ENCODE data around the gene ROR2.
A peak's percentile ranks its signal among the peaks of the same experiment; 100 is the strongest.

ROR2 gene

DNA sequence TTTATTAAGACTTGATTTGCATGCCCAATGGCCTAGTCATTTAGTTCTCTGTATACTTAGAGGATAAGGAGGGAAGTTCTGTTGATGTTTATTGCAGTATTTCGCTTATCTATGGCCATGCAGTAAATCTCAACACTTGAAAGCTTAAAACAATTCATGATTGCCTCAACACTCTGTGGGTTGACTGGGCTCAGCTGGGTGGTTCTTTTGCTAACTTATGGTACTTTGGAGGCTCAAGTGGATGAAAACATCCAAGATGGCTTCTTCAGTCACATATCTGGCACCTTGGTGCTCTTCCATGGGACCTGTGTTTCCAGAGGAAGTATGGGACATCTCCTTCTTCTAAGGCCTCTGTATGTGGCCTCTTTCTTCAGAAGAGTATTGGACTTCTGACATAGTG is 10.3 kb upstream of the ROR2 start:
- Mint-ChIP-seq H3K4me1 (ENCODE audit: low read depth) (no peaks in the 10 kb centered on the region), H3K9me3 (ENCODE audit: low read depth) (peaks cover 3% of the 10 kb centered on the region), H3K27me3 (peaks cover 3% of the 10 kb centered on the region), H3K27ac (no peak overlapping the region), H3K36me3 (peaks cover 7% of the 10 kb centered on the region), H3K4me3 (no peak overlapping the region)

DNA sequence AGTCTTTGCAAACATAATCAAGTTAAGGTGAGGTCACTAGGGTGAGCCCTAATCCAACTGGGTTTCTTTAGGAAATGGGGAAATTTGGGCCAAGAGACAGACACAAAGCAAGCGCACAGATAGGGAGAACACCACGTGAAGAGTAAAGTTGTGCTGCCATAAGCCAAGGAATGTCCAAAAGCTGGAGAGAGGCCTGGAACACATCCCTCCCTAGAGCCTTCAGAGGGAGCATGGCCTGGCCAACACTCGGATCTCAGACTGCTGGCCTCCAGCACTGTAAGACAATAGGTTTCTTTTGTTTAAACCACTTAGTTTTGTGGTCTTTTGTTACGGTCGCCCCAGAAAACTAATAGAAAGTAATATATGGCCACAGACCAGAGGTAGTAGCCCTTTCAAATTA is 8.1 kb upstream of the ROR2 start:
- Mint-ChIP-seq H3K4me3 (no peak overlapping the region), H3K27me3 (peaks cover 15% of the 10 kb centered on the region), H3K36me3 (peaks cover 7% of the 10 kb centered on the region), H3K9me3 (ENCODE audit: low read depth) (peaks cover 3% of the 10 kb centered on the region), H3K27ac (no peak overlapping the region), H3K4me1 (ENCODE audit: low read depth) (no peaks in the 10 kb centered on the region)

DNA sequence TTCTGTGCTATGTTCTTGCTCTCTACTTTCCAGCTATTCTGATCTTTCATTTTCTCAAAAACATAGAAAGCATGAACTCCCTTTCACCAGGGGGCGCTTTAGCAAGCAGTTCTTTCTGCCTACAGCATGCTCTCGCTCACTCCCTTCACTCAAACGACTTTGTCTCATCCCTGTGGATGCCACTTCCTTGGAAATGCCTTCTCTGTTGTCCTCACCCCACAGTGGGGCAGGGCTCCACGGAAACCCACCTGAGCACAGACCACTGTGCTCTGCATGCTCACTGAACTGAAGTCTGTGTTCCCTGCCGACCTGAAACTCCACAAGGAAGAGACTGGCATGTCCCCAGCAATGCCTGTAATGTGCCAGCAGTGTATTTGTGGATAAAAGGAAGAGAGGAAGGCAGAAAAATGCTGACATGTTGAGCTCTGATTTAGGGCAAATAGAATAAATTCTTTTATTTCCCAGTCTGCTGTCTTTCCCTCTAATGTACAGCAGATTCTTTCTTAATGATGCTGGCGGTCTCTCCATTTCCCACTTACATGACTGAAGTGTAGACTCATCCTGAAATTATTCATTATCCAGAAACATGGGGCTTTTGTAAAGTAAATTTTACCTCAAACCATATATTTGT is 4.9 kb upstream of the ROR2 start:
- H3K9me3 Mint-ChIP-seq (ENCODE audit: low read depth): no peaks in the 10 kb centered on the region
- peaks cover 35% of the 10 kb centered on the region for H3K27me3 Mint-ChIP-seq
- peaks cover 6% of the 10 kb centered on the region for H3K4me1 Mint-ChIP-seq (ENCODE audit: low read depth)
- H3K27ac Mint-ChIP-seq: no peak overlapping the region
- H3K36me3 Mint-ChIP-seq: no peaks in the 10 kb centered on the region
- no peak overlapping the region for H3K4me3 Mint-ChIP-seq

DNA sequence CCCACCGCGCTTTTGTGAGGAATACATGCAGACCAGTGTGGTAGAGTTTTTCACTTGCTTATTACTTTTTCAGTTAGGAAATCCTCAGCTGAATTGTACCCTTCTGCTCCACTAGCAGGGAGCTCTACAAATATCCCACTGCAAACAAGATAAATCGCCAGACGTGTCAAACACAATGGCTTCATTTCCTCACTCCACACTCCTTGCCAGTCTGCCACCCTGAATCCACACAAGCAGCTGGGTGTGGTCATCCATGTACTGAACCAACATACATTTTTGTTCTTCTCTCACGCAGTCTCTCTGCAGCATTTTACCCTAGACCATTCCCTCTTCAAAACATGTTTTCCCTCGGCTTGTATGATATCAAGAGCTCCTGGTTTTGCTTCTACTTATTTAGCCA is 3.7 kb upstream of the ROR2 start:
- Mint-ChIP-seq H3K4me3 (no peak overlapping the region), H3K9me3 (ENCODE audit: low read depth) (no peaks in the 10 kb centered on the region), H3K27ac (no peak overlapping the region), H3K36me3 (no peaks in the 10 kb centered on the region), H3K27me3 (peaks cover 35% of the 10 kb centered on the region), H3K4me1 (ENCODE audit: low read depth) (peaks cover 6% of the 10 kb centered on the region)

DNA sequence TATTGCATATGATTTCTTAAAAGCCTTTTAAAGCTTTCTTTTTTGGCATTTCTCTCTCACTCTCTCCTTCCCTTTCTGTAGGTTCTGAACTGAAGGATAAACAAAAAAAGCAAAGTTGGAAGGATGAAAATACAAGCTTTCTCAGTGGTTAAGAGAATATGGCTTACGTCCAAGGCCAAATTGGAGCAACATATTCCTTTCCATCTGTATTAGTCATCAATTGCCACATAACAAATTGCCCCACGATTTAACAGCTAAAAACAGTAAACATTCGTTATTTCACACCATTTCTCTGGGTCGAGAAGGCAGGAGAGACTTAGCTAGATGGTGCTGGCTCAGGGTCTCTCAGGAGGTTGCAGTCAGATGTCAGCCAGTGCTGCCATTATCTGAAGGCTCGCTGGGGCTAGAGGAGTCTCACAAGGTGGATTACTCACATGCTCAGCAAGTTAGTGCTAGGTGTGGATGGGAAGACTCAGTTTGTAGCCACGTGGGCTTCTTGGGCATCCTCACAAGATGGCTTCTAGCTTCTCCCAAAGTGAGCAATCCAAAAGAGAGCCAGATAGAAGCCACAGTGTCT is 2.0 kb upstream of the ROR2 start:
- peaks cover 6% of the 10 kb centered on the region for H3K4me1 Mint-ChIP-seq (ENCODE audit: low read depth)
- H3K4me3 Mint-ChIP-seq: peak overlapping the region; percentile 46

DNA sequence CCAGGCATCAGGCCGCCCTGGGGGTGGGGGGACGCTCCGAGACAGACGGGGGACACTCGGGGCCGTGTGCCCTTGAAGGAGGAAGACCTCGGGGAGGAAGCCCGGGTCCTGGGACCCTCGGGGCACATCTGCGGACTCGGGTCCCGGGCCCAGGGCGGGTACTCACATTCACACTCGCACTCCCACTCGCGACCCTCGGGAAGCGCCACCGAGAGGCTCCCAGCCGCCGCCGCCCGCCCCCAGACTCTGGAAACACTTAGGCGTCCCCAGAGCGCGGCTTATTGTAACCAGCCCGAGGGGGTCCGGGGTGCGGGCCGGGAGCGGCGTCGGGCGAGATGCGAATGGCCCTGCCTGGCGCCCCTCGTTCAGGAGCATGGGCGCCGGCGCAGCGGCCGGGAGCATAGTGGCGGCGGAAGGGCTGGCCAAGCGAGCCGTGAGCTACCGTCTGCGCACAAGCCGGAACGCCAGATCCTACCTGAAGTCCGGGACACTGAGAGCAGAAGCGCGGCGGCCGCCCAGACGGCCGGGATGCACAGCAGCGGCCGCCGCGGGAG is 559 bp downstream of the ROR2 start:
- Mint-ChIP-seq H3K27me3 (peaks cover 38% of the 10 kb centered on the region), H3K36me3 (no peaks in the 10 kb centered on the region), H3K4me3 (no peak overlapping the region), H3K27ac (no peak overlapping the region), H3K4me1 (ENCODE audit: low read depth) (peaks cover 6% of the 10 kb centered on the region), H3K9me3 (ENCODE audit: low read depth) (no peaks in the 10 kb centered on the region)

More for the DNA sequence above, 2.0 kb upstream of the ROR2 start:
- H3K36me3 Mint-ChIP-seq: no peaks in the 10 kb centered on the region
- H3K27me3 Mint-ChIP-seq: peaks cover 41% of the 10 kb centered on the region
- H3K27ac Mint-ChIP-seq: no peak overlapping the region
- H3K9me3 Mint-ChIP-seq (ENCODE audit: low read depth): no peaks in the 10 kb centered on the region

DNA sequence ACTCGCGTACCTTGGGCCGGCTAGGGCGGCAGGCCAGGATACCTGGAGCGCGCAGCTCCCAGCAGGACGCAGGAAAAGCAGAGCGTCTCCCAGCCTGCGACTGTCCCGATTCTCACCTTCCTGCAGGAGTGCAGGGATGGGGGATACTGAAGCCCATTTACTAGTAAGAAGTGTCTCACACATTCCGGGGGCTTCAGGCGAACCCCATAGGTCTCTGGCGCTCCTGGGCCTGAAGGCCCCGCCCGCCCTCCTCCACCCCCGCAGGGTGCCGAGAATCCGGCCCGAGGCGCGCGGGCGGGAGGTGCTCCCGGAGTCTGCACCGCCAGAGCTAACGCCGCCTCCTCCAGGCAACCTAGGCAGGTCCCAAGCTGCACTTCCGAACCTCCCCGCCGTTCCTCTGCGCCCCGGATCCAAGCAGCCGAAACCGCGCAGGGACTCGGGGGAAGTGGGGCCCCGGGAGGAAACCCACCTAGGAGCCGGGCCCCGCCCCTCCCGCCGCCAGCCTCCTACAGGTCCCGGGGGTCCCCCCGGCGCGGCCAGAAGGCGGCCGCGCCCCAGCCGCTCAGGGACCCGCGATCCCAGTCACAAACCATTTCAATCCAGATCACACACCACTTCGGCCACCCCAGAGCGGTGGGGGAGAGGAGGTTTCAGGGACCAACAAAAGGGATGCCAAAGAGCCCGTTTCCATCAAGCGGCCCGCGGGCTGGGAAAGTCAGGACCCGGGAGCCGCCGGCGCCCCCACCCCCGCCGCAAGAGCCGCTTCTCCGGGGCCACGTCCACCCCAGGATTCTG is 1.2 kb downstream of the ROR2 start:
- Mint-ChIP-seq H3K9me3 (ENCODE audit: low read depth) (no peaks in the 10 kb centered on the region), H3K27me3 (peaks cover 33% of the 10 kb centered on the region), H3K4me3 (no peak overlapping the region)

DNA sequence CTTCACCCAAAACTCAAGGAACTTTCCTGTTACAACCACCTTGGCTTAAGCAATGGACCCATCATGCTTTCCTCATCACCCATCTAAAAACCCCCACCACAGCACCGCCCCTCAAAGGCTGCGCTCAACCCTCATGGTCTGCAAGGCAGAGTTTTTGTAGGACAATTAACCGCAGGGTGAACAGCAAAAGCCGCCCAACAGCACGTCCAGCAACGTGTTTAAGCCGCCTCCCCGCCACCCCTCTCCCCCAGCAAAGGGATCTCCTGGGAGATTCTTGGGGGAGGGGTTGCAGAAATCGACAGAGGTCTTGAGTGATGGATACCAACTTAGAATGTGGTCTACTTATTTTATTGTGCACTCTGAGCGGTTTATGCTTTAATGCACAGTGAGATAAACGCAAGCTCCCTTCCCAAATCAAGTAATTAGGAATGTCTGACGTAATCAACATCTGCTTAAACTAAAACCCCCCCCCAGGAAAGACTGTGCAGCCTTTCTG is 1.9 kb downstream of the ROR2 start:
- Mint-ChIP-seq H3K4me3 (peak overlapping the region; percentile 51), H3K27ac (no peak overlapping the region), H3K4me1 (ENCODE audit: low read depth) (peaks cover 6% of the 10 kb centered on the region), H3K36me3 (no peaks in the 10 kb centered on the region), H3K9me3 (ENCODE audit: low read depth) (no peaks in the 10 kb centered on the region), H3K27me3 (peaks cover 31% of the 10 kb centered on the region)

More for the DNA sequence above, 1.2 kb downstream of the ROR2 start:
- Mint-ChIP-seq H3K27ac (no peak overlapping the region), H3K4me1 (ENCODE audit: low read depth) (peaks cover 6% of the 10 kb centered on the region), H3K36me3 (no peaks in the 10 kb centered on the region)

DNA sequence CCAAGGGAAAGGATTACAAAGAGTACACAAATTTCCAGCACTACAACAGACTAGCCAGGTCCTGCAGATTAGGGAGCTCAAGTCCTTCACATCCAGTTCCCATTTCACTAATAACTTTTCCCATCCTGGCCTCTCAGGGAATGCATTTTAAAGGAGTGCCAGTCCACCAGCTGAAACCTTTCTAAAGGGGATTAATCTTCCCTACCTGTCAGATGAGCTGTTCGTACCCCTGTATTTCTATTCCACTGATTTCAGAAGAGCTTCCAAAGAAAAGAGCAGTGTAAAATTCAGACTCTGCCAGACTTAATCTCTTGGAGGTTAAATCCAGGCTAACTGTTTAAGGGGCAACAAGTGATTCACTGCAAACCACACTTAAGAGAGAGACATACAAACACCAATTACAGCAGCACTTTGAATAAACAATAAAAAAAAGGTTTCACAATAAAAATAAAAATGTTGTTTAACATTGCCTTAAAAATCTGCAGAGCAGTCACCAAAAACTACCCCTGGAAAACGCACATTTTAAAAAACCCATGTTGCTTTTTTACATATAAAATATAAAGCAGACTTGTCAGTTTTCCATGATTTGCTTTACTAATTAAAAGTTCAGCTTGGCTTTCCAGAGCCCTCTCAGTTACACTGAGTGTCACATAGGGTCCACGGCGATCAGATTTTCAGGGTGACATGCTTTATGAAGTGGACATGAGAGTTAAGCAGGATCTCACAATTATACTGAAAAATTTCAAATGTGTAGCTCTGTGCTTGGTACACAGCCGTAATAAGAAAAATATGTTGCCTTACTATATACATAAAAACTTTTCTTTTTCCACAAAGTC is 3.2 kb downstream of the ROR2 start:
- no peak overlapping the region for H3K27ac Mint-ChIP-seq
- no peaks in the 10 kb centered on the region for H3K9me3 Mint-ChIP-seq (ENCODE audit: low read depth)
- no peak overlapping the region for H3K4me3 Mint-ChIP-seq
- peaks cover 28% of the 10 kb centered on the region for H3K27me3 Mint-ChIP-seq
- H3K36me3 Mint-ChIP-seq: no peaks in the 10 kb centered on the region
- peaks cover 6% of the 10 kb centered on the region for H3K4me1 Mint-ChIP-seq (ENCODE audit: low read depth)

DNA sequence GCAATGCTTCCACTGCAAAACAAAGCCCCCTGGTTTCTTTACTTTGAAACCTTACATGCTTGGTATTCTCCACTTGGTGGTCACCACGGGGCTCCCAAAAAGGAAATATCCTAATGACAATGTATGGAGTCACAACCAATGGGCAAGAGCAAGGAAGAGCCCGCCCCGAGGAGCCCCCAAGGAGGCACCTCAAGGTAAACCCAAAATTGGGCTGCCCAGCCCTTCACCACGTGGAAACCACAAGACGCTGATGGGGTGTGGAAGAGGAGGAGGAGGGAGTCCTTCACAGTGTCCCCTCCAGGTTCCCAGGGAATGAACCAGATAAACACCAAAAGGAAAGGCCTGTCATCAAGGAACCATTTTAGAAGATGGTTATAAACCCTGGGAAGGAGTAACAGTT is 3.8 kb downstream of the ROR2 start:
- no peaks in the 10 kb centered on the region for H3K36me3 Mint-ChIP-seq
- peaks cover 26% of the 10 kb centered on the region for H3K27me3 Mint-ChIP-seq
- H3K4me3 Mint-ChIP-seq: no peak overlapping the region
- H3K27ac Mint-ChIP-seq: no peak overlapping the region
- H3K4me1 Mint-ChIP-seq (ENCODE audit: low read depth): peaks cover 6% of the 10 kb centered on the region
- no peaks in the 10 kb centered on the region for H3K9me3 Mint-ChIP-seq (ENCODE audit: low read depth)

DNA sequence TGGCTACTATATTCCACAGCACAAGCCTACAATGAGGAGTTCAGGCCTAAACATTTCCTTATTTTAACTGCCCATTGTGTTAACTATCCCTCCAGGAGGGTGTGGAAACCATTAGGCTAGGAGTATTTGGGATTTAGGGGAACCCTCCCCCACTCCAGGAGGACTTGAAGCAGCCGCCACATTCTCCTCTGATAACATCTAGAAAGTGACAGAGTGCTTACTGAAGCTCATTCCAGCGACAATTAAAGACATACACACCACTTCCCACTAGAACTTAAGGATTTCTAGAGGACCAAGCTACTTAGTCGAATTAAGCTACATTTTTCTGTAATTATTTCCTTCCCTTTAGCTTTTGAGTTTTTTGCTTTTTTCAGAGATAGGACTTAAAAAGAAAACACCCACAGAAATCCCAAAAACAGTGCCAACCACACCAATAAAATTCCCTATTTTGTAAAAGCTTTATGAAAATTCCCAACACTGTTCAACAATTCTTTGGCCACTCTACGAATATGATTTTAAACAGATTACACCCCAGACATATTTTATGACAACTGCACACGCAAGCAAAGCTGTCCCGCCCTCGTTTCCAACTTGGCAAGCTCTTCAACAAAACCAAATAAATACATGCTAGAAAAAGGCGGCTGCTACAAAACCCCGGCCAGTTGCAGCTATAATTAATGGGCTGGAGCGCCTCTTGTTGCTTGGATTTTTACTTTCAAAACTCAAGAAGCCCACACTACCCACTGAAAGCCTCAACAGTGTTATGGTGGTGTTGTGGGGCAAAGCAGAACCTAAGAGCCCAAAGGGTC is 4.5 kb downstream of the ROR2 start:
- no peak overlapping the region for H3K4me3 Mint-ChIP-seq
- H3K4me1 Mint-ChIP-seq (ENCODE audit: low read depth): peaks cover 2% of the 10 kb centered on the region
- no peaks in the 10 kb centered on the region for H3K9me3 Mint-ChIP-seq (ENCODE audit: low read depth)
- no peaks in the 10 kb centered on the region for H3K36me3 Mint-ChIP-seq
- H3K27ac Mint-ChIP-seq: no peak overlapping the region
- H3K27me3 Mint-ChIP-seq: peaks cover 20% of the 10 kb centered on the region

DNA sequence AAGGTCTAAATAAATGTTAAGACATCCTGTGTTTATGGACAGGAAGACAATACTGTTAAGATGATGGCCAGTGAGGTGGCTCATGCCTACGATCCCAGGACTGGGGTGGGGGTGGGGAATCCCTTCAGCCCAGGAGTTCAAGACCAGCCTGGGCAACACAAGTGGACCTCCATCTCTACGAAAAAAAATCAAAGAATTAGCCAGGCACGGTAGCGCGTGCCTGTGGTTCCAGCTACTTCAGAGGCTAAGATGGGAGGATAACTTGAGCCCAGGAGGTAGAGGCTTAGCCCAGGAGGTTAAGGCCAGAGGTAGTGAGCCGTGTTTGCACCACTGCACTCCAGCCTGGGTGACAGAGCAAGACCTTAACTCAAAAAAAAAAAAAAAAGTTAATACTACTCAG is 5.3 kb downstream of the ROR2 start:
- Mint-ChIP-seq H3K4me3 (no peak overlapping the region), H3K36me3 (no peaks in the 10 kb centered on the region), H3K4me1 (ENCODE audit: low read depth) (no peaks in the 10 kb centered on the region), H3K27me3 (peaks cover 19% of the 10 kb centered on the region), H3K27ac (no peak overlapping the region), H3K9me3 (ENCODE audit: low read depth) (no peaks in the 10 kb centered on the region)

DNA sequence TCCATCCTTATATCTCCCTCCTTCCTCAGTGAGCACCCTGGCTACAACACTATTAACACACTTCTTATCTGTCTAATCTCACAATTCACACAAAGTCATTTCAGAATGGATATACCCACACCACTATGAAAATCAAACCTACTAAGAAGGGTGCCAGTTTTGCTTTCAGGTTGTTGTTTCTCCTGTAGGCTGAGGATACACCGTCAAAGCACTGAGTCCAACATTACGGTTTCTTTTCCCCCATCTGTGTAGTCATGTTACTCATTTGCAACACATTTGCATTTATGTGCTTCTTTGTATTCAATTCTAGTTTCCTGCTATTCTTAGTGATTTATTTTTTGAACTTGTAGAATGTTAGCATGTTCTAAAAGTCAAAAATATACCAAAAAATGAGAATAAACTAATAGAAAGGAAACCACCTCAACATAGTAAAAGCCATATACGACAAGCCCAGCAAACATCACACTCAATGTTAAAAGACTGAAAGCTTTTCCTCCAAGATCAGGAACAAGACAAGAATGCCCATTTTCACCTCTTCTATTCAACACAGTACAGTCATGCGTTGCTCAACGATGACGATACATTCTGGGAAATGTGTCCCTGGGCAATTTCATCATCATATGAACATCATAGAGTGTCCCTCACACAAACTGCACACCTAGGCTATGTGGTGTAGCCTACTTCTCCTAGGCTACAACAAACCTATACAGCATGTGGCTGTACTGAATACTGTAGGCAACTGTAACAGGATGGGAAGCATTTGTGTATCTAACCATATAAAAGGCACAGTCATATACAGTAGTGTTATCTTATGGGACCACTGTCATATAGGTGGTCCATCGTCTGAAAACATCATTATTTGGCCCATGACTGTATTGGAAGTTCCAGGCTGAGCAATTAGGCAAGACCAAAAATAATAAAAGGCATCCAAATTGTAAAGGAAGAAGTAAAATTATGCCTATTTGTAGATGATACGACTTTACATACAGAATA is 6.3 kb downstream of the ROR2 start:
- H3K9me3 Mint-ChIP-seq (ENCODE audit: low read depth): no peaks in the 10 kb centered on the region
- H3K4me1 Mint-ChIP-seq (ENCODE audit: low read depth): no peaks in the 10 kb centered on the region
- H3K36me3 Mint-ChIP-seq: no peaks in the 10 kb centered on the region
- H3K27me3 Mint-ChIP-seq: peaks cover 19% of the 10 kb centered on the region
- H3K27ac Mint-ChIP-seq: no peak overlapping the region
- H3K4me3 Mint-ChIP-seq: no peak overlapping the region

All from activated naive CD8-positive, alpha-beta T cell (primary cell).